Progenitor cell of endocrine pancreas (in vitro differentiated cells): ENCODE data around the gene ARID4A. TPM values are rescaled to one million over a fixed set of nuclear protein-coding genes. Genes with fewer than 3 reads are reported as not detected.

ENCODE experiments used
- DNase-seq: peaks from one replicate; pipeline ENCODE4 v3.0.0; 2021; ENCODE audit warnings: low spot score; ENCODE audit not compliant: unreplicated experiment
- H3K27ac Mint-ChIP-seq: 2 replicates; pipeline ENCODE4 v1.8.0; 2021; ENCODE audit warnings: mild to moderate bottlenecking, moderate library complexity, mixed read lengths
- H3K27me3 Mint-ChIP-seq: 2 replicates; pipeline ENCODE4 v1.8.0; 2021; ENCODE audit warnings: mixed read lengths
- H3K36me3 Mint-ChIP-seq: 2 replicates; pipeline ENCODE4 v1.8.0; 2022; ENCODE audit warnings: mixed read lengths; ENCODE audit not compliant: insufficient read depth
- H3K4me1 Mint-ChIP-seq: 2 replicates; pipeline ENCODE4 v1.8.0; 2021; ENCODE audit warnings: low read depth, mixed read lengths
- H3K4me3 Mint-ChIP-seq: 2 replicates; pipeline ENCODE4 v1.8.0; 2021; ENCODE audit warnings: low read depth, mild to moderate bottlenecking, moderate library complexity, mixed read lengths
- H3K9me3 Mint-ChIP-seq: 2 replicates; pipeline ENCODE4 v1.8.0; 2021; ENCODE audit warnings: low read depth, mixed read lengths
- CTCF ChIP-seq: fragments of 200-600 bp; sonication (generic); IDR thresholded peaks from one replicate; pipeline ENCODE4 v1.5.0; 2021; ENCODE audit warnings: antibody characterized with exemption, mild to moderate bottlenecking; ENCODE audit not compliant: unreplicated experiment
- total RNA-seq: library from RNA; stranded (reverse); gene quantifications from 2 replicates; pipeline ENCODE4 v1.2.1, GENCODE V29; 2021

ARID4A gene
- total RNA-seq, 1 donor from 2014 or later = 35.1 TPM

- H3K36me3 Mint-ChIP-seq = peaks cover 19% of the 10 kb centered on the region
- H3K27me3 Mint-ChIP-seq = no peaks in the 10 kb centered on the region
- no peaks in the 10 kb centered on the region for H3K9me3 Mint-ChIP-seq
Observed at GRCh38 chr14:58278177-58278576, 20.2 kb upstream of the ARID4A start.

DNA sequence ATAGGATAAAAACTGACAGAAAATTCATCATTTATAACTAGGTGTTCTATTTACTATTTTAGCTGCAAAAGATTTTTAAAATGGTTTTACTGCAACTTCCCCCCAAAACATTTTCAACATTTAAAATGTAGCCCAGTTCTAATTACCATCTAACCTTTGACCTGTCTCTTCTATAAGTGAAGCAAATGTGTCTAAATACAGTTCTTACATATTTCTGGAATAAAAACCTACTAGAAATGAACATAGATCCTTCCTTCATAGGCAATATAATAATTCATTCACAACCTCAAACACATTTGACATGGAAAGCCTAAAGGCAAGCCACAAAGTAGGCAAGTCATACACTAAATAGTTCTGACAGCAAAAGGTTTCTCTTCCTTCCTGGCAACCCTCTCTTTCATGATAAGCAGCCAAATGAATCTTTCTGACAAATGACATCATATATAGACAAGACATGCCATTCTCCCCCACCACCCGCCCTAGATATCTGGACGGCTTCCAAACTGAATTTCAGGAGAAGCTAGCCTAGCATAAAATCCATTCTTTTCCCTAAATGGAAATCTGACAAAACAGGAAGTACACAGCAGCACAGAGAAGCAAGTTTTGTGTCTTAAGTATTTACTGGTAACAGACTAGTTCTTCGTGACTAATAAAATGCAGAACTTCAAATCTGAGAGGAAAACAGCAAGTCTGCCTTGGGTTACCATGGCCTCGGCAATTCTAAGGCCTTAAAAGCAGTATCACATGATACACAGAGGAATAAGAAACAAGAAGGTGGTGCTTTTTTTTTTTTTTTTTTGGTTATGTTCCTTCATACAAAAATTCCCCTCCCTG lies 17.2 kb upstream of the ARID4A start:
- Mint-ChIP-seq H3K9me3 (no peaks in the 10 kb centered on the region), H3K4me3 (no peak overlapping the region), H3K36me3 (peaks cover 20% of the 10 kb centered on the region), H3K4me1 (peaks cover 17% of the 10 kb centered on the region), H3K27ac (peak overlapping the region; percentile 91), H3K27me3 (no peaks in the 10 kb centered on the region)
- no peak for DNase-seq
- no peak for TF ChIP-seq CTCF

More at GRCh38 chr14:58278177-58278576, 20.2 kb upstream of the ARID4A start:
- H3K4me3 Mint-ChIP-seq = no peak overlapping the region
- TF ChIP-seq CTCF = no peak
- peaks cover 15% of the 10 kb centered on the region for H3K4me1 Mint-ChIP-seq
- no peak for DNase-seq
- no peak overlapping the region for H3K27ac Mint-ChIP-seq

GRCh38 chr14:58281969-58282368 lies 16.4 kb upstream of the ARID4A start:
- H3K9me3 Mint-ChIP-seq = no peaks in the 10 kb centered on the region
- TF ChIP-seq CTCF = no peak
- no peak overlapping the region for H3K4me3 Mint-ChIP-seq
- peaks cover 19% of the 10 kb centered on the region for H3K36me3 Mint-ChIP-seq
- no peak for DNase-seq
- H3K4me1 Mint-ChIP-seq = peaks cover 17% of the 10 kb centered on the region
- H3K27me3 Mint-ChIP-seq = no peaks in the 10 kb centered on the region
- H3K27ac Mint-ChIP-seq = peak overlapping the region; percentile 91

GRCh38 chr14:58282925-58283593 lies 15.3 kb upstream of the ARID4A start:
- no peak for TF ChIP-seq CTCF
- Mint-ChIP-seq H3K4me1 (peaks cover 27% of the 10 kb centered on the region), H3K36me3 (peaks cover 24% of the 10 kb centered on the region), H3K27me3 (no peaks in the 10 kb centered on the region), H3K27ac (no peak overlapping the region), H3K9me3 (no peaks in the 10 kb centered on the region), H3K4me3 (no peak overlapping the region)
- DNase-seq = no peak

DNA sequence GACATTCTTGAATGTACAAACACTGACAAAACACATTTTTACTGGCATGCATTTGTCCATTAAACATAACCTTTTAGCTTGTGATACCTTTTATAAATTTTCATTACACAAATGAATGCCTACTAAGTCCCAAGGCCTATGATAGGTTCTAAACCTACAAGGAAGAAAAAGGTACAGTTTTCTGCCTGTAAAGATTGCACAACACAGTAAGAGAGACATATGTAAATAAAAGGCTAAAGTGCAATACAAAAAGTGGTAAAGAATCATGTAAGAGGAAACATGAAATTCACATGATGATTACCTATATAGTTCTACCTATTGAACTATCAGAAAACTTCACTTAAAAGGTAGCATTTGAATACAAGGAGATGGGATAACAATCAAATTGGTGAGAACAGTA lies 14.6 kb upstream of the ARID4A start:
- TF ChIP-seq CTCF = no peak
- H3K4me3 Mint-ChIP-seq = no peak overlapping the region
- peaks cover 27% of the 10 kb centered on the region for H3K36me3 Mint-ChIP-seq
- no peak overlapping the region for H3K27ac Mint-ChIP-seq
- H3K4me1 Mint-ChIP-seq = peaks cover 32% of the 10 kb centered on the region
- no peaks in the 10 kb centered on the region for H3K9me3 Mint-ChIP-seq
- no peak for DNase-seq
- no peaks in the 10 kb centered on the region for H3K27me3 Mint-ChIP-seq
